AG08396 (cell line): Measurements from ENCODE around the gene TBC1D22A.

Experiments used
- DNase-seq: peaks from one replicate; pipeline ENCODE4 v3.0.0; 2012; ENCODE audit warnings: low spot score, mixed read lengths

The TBC1D22A gene

GRCh38 chr22:46958658-46959057, 196.2 kb downstream of the TBC1D22A start:
- no peak for DNase-seq

GRCh38 chr22:46959369-46959768, 196.9 kb downstream of the TBC1D22A start:
- DNase-seq, result no peak

GRCh38 chr22:46961591-46962295, 199.3 kb downstream of the TBC1D22A start:
- DNase-seq, result no peak

GRCh38 chr22:46962406-46962805, 200.0 kb downstream of the TBC1D22A start:
- no peak for DNase-seq

- DNase-seq, result no peak
These were observed 201.5 kb downstream of the TBC1D22A start for GRCh38 chr22:46963672-46964545.

GRCh38 chr22:46964773-46965550, 202.5 kb downstream of the TBC1D22A start:
- DNase-seq, result no peak

- DNase-seq, result no peak
These were observed 203.4 kb downstream of the TBC1D22A start for GRCh38 chr22:46965555-46966494.

GRCh38 chr22:46966495-46966845, 204.0 kb downstream of the TBC1D22A start:
- DNase-seq, result no peak

- no peak for DNase-seq
These were observed 204.4 kb downstream of the TBC1D22A start for GRCh38 chr22:46966846-46967245.

GRCh38 chr22:46967445-46968358, 205.3 kb downstream of the TBC1D22A start:
- DNase-seq, result no peak

GRCh38 chr22:46968359-46968740, 205.9 kb downstream of the TBC1D22A start:
- no peak for DNase-seq

GRCh38 chr22:46968848-46969247, 206.4 kb downstream of the TBC1D22A start:
- DNase-seq, result no peak

- no peak for DNase-seq
These were observed 207.0 kb downstream of the TBC1D22A start for GRCh38 chr22:46969491-46969890.

GRCh38 chr22:46969961-46970360, 207.5 kb downstream of the TBC1D22A start:
- no peak for DNase-seq

- DNase-seq, result no peak
These were observed 208.1 kb downstream of the TBC1D22A start for GRCh38 chr22:46970411-46971098.

- DNase-seq, result no peak
These were observed 208.8 kb downstream of the TBC1D22A start for GRCh38 chr22:46971099-46971763.

GRCh38 chr22:46971764-46972125, 209.3 kb downstream of the TBC1D22A start:
- DNase-seq, result no peak

- DNase-seq, result no peak
These were observed 209.8 kb downstream of the TBC1D22A start for GRCh38 chr22:46972256-46972655.
